GM19099 (cell line): ENCODE data around the gene METTL5.

Source experiments
- POLR2A ChIP-seq: IDR thresholded peaks from 3 replicates; pipeline ENCODE4 v1.6.1; 2011; ENCODE audit warnings: low read depth; ENCODE audit not compliant: insufficient read length; ENCODE audit errors: extremely low read depth

Gene METTL5

DNA sequence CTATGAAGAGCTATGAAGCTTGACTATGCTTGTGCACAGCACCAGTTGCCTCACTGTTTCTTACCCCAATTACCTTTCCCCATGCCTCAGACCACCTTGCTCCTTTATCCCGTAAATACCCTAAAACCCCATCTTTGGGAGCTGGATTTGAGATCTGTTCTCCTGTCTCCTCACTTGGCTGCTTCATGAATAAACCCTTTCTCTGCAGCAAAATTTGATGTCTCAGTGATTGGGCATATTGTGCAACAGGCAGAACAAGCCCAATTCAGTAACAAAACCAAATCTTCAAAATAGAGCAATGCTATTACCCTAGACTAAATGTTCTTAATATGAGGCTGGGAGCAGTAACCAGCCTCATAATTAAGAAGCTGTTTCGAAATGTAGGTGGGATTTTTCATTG, 29.5 kb downstream of the METTL5 start:
- TF ChIP-seq POLR2A: no peak

- no peak for TF ChIP-seq POLR2A
Measured at GRCh38 chr2:169790581-169790980, 34.1 kb downstream of the METTL5 start.

DNA sequence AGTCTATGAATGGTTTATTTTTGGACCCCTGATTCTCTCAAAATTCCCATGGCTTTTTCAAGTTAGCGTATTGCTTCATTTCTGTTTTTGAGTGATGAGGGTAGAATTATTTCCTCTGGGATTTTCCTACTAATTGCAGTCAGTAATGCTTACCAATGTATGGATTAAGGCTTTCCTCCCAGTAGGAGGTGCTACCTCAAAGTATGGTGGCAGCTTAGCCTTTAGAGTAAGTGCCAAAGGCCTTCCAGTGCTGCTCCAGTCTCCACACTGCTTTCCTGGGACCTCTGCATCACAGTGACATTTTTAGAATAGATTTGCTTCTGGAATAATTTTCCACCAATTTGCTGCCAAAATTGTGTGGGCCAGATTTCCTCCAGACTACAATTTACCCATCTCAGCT, 42.2 kb downstream of the METTL5 start:
- no peak for TF ChIP-seq POLR2A

DNA sequence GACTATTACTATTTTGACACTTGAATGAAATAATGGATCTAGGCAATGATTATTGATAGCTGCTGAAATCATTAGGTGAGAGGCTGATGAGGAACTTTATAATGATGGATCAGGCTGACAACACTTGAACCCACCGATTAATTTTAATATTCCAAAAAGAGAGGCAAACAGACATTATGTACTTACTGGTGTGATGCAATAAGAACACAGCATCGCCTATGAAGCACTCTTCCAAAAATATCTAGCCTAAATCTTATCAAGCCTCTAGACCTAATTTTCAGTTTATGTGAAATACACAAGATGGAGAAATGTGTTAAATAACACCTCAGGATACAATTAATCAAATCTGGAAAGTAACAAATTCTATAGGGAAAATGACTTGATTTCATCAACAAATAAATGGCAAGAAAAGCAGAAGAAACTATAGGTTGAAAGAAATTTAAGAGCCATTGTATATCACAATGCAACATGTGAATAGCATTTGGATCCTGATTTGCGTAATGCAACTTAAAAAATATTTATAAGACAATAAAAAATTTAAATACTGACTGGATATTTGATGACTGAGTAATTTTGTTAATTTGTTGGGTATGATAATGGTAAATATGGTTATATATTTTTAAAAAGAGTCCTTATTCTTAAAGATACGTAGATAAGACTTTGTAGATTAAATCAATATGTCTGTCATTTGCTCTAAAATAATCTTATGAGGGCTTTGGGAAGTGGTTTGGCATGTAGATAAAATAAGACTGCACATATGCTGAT, 43.3 kb downstream of the METTL5 start:
- TF ChIP-seq POLR2A: no peak

DNA sequence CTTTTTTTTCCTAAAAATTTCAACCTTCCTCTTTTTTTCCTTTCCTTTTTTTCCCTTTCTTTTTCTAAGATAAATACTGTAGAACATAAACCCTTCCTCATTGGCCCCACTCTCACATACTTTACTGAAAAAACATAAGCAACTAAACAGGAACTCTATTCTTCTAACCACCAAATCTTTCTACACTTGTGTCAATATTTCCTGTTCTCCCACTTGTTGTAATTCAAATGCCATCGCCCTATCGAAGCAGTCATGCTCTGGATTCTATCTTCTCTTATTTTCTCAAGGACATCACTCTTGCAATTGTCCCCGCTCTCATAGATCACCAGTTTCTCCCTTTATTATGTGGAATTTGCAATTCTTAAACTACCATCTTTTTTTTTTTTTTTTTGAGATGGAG, 46.3 kb downstream of the METTL5 start:
- no peak for TF ChIP-seq POLR2A

- TF ChIP-seq POLR2A: no peak
Measured at GRCh38 chr2:169776252-169776761, 48.4 kb downstream of the METTL5 start.

DNA sequence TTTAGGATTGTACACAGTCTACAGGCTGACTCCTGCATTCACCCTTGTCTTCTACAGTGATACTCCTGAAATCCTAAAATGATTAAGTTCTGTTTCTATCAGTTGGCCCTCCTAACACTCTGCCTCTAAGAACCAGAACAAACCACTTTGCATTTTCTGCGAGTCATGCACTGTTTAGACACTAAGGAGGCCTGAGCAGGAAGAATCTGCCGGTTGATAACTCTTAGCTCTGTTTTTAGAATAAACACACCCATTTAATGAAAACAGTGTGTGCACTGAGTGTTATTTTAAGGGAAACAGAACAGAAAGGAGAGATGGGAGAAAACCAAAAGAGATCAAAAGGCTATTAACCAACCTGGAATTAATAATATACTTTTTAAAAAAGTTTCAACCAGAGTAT, 48.9 kb downstream of the METTL5 start:
- no peak for TF ChIP-seq POLR2A

DNA sequence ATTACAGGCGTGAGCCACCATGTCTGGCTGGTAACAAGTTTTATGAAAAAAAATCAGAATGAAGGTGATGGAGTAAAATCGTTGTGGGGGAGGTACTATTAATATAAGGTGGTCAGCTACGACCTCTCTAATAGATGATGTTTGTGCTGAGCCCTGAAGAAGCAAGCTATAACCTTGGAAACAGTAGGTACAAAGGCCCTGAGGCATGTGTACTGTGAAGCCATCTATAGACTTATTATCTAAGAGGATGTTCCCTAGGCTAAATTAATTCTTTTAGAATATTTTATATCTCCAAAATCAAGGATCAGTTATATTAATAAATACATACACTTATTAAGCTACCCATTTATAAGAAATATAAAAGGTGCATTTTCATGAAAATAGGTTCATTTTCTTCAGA, 49.4 kb downstream of the METTL5 start:
- TF ChIP-seq POLR2A: no peak

DNA sequence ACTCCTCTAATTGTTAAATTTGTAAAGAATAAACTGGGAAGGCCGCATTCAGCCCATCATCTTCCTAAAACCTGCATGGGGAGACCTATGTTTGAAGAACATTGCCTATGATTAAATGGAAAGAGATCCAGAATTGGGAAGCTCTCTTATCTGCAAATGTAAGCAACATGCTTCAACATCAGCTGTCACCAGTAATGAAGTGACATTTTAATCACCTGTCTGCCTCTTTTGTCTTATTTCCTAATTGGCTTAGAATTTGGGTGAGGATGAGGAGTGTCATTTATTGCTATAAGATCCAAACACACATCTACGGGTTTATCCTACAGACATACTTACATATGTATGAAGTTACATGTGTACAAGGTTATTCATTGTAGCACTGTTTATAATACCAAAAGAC, 52.1 kb downstream of the METTL5 start:
- no peak for TF ChIP-seq POLR2A

DNA sequence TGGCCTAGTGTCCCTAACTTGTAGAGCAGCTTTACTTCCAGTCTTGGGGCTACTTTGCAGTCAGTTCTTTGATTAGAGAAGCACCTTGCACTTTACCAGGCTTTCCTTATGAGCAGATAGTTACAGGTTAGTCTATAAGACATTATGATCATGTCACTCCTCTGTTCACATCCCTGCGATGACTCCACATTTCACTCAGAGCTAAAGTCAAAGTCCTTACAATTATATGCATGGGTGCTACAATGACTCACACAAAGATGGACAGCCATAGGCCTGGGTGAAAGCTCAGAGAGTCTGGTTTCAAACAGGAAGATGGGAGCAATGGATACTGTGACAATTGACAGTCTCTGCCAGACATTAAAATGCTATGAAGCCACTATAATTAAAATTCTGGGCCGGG, 53.1 kb downstream of the METTL5 start:
- TF ChIP-seq POLR2A: no peak

DNA sequence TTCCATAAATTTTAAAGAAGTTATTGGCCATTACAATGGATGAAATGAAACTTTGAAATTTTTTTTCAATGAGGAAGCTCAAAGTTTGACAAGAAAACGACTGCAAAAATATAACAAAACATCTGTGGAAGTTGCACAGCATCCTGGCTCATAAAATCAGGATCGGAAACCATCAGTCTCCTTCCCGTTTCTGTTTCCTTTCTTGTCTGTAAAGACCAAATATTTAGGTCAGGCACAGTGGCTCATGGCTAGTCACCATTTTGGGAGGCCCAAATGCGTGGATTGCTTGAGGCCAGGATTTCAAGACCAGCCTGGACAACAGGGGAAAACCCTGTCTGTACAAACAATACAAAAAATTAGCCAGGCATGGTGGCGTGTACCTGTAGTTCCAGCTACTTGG, 53.7 kb downstream of the METTL5 start:
- no peak for TF ChIP-seq POLR2A

DNA sequence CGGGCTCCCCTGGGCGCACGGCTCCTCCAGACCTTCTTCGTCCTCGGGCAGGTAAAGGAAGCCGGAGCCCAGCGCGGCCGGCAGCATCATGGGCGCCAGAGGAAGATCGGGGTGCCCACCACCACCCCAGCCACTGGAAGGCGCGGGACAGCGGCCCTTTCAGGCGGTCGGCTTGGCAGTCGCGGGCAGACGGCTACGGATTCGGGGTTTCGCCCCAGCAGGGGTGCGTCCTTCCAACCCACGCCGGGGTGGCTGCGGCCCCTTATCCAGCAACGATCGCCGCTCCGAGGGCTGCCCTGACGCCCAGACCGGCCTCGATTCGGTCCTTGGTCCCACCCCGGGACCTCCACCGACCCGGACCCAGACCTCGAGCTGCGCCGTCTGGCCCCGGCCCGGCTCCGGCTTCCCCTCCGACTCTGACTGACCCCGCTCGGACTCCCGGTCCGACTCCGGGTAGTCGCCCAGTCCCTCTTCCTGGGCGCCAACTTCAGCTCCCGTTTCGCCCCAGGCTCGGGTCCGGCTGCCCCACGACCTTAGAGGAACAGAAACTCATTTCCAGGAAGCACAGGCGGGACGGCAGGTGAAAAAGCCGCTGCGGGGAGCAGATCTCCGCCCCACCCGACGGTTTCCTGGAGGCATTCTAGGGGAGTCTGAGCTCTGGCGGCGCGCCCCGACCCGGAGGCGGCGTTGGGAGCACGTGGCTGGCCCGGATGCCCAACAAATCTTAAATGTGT, 56.3 kb downstream of the METTL5 start:
- TF ChIP-seq POLR2A: no peak

DNA sequence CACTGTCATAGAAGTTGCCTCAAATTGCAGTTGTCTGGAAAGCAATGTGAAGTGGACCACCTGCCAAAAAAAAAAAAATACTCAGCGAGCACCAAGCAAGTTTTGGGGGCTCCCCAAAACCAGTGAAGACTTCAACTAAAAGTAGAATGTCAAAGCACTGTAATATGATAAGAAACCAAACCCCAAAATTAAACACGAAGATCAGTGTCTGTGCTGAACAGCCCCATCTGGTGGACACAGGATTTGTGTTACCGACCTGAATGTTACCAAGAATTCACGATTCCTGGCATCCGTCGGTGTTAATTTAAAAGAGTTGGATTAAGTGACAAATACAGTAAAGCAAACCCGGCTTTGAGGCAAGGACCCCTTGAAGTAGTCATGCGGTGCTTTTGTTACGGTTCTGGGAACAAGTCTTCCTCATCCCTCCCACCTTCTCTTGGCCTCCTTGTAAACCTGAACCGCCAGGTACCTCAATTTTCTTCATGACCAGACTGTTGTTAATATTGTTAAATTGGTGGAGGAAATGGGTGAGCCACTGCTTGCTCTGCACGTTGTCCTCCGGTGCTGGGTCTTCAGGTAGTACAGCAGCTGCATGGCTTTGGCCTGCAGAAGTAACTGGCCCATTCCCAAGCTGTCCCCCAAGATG, 57.3 kb downstream of the METTL5 start:
- TF ChIP-seq POLR2A: no peak

DNA sequence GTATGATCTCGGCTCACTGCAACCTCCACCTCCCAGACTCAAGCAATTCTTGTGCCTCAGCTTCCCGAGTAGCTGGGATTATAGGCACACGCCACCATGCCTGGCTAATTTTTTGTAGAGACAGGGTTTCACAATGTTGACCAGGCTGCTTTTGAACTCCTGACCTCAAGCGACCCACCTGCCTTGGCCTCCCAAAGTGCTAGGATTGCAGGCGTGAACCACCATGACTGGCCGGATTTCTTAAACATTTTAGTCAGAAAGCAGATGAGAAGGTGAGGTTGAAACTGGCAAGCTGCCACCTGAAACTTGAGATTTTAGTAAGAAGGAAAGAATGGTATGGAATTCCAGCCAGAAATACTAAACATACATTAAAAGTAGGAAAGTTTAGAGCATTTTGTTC, 59.2 kb downstream of the METTL5 start:
- no peak for TF ChIP-seq POLR2A

- TF ChIP-seq POLR2A: no peak
Measured at GRCh38 chr2:169761970-169762292, 62.8 kb downstream of the METTL5 start.
